Measurements from ENCODE around the gene CADPS2.

The CADPS2 gene

DNA sequence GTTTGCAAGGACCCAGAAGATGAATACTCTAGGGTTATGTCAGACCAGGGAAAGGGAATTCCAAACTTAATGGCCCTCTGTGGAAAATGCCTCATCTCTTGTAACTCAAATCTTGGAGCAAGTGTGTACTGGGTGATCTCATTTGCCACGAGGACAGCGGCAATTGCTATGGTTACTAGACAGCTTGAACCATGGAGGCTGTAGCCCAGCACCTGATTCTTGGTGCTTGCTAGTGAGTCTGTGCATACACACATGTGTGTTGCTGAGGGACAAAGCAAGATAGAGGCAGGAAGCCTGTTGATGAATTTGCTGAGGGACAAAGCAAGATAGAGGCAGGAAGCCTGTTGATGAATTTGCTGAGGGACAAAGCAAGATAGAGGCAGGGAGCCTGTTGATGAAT, 523.1 kb downstream of the CADPS2 start:
- TF ChIP-seq, protein P1, sequence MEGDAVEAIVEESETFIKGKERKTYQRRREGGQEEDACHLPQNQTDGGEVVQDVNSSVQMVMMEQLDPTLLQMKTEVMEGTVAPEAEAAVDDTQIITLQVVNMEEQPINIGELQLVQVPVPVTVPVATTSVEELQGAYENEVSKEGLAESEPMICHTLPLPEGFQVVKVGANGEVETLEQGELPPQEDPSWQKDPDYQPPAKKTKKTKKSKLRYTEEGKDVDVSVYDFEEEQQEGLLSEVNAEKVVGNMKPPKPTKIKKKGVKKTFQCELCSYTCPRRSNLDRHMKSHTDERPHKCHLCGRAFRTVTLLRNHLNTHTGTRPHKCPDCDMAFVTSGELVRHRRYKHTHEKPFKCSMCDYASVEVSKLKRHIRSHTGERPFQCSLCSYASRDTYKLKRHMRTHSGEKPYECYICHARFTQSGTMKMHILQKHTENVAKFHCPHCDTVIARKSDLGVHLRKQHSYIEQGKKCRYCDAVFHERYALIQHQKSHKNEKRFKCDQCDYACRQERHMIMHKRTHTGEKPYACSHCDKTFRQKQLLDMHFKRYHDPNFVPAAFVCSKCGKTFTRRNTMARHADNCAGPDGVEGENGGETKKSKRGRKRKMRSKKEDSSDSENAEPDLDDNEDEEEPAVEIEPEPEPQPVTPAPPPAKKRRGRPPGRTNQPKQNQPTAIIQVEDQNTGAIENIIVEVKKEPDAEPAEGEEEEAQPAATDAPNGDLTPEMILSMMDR (IDR thresholded peaks at IDR 0.05; ENCODE audit: low read depth, low read length, missing control alignments): no peak
- Histone ChIP-seq H3K27me3 (replicated peaks) (no peaks in the 10 kb centered on the region), H3K36me3 (replicated peaks) (no peaks in the 10 kb centered on the region), H3K27ac (no peak overlapping the region), H3K4me3 (ENCODE audit: low read depth, low read length) (no peak overlapping the region)
- DNase-seq: no peak
- in situ Hi-C loops (cut with HindIII; ENCODE audit: low pct_ligation_motif_present, low sequenced_read_pairs): no loop called here

DNA sequence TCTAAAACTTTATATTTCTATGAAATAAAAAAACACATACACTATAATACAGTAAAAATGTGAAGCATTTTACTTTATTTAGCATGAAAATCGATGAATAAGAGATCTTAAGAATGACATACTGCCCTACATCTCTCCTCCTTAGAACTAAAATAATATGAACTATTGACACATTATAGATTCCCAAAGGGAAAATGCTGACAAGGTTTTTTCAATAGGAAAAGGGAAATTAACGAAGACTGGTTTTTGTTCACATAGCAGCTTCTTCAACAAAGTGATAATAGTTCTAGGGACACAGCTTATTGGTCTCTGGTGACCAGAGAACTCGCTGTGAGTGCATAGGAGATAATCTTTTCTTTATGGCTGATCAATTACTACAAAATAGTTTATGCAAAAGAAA, 523.8 kb downstream of the CADPS2 start:
- no peak overlapping the region for H3K4me3 ChIP-seq (ENCODE audit: low read depth, low read length)
- H3K27ac ChIP-seq: no peak overlapping the region
- no peaks in the 10 kb centered on the region for H3K27me3 ChIP-seq (replicated peaks)
- in situ Hi-C loops (cut with HindIII; ENCODE audit: low pct_ligation_motif_present, low sequenced_read_pairs): no loop called here
- TF ChIP-seq, protein P1 (IDR thresholded peaks at IDR 0.05; ENCODE audit: low read depth, low read length, missing control alignments): no peak
- H3K36me3 ChIP-seq (replicated peaks): no peaks in the 10 kb centered on the region
- no peak for DNase-seq

DNA sequence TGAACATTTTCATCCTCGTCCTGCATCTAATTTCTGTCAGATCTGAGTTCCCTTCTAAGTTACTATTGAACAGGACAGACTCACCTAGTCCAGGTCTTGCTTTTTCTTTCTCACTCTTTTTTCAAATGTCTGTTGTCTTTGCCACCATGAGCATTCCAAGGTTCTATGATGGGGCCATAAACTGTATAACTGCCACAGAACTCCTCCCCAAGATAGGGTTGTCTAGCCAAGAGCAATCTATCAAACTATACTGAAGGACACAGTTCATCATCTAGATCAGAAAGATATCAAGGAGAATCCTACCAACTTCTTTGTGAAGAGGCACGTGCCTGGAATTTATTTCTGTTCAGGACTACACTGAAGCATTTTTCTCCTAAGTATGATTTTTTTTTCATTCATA, 531.6 kb downstream of the CADPS2 start:
- in situ Hi-C loops (cut with HindIII; ENCODE audit: low pct_ligation_motif_present, low sequenced_read_pairs): no loop called here
- TF ChIP-seq, protein P1 (IDR thresholded peaks at IDR 0.05; ENCODE audit: low read depth, low read length, missing control alignments): no peak
- Histone ChIP-seq H3K27me3 (replicated peaks) (no peaks in the 10 kb centered on the region), H3K36me3 (replicated peaks) (no peaks in the 10 kb centered on the region), H3K27ac (no peak overlapping the region), H3K4me3 (ENCODE audit: low read depth, low read length) (no peak overlapping the region)
- no peak for DNase-seq

DNA sequence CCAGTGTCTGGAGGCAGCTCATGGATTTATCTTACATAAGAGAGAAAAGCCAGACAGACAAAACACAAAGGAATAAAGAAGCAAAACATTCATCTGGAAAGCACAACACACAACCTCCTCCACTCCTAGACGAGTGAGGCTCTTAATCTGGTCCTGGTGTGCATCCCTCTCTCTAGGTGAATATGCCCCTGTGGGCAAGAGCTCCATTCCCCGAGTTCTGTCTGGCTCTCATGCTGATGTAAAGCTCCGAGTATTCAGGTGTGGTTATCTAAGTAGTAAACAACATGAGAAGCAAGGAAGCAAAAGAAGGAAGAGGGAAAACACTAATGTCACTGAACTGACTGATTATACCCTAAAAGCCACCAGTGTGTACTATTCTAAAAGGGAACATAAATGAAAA, 533.8 kb downstream of the CADPS2 start:
- Histone ChIP-seq H3K36me3 (replicated peaks) (no peaks in the 10 kb centered on the region), H3K27ac (no peak overlapping the region), H3K4me3 (ENCODE audit: low read depth, low read length) (no peak overlapping the region), H3K27me3 (replicated peaks) (no peaks in the 10 kb centered on the region)
- in situ Hi-C loops (cut with HindIII; ENCODE audit: low pct_ligation_motif_present, low sequenced_read_pairs): no loop called here
- TF ChIP-seq, protein P1 (IDR thresholded peaks at IDR 0.05; ENCODE audit: low read depth, low read length, missing control alignments): no peak
- DNase-seq: no peak

DNA sequence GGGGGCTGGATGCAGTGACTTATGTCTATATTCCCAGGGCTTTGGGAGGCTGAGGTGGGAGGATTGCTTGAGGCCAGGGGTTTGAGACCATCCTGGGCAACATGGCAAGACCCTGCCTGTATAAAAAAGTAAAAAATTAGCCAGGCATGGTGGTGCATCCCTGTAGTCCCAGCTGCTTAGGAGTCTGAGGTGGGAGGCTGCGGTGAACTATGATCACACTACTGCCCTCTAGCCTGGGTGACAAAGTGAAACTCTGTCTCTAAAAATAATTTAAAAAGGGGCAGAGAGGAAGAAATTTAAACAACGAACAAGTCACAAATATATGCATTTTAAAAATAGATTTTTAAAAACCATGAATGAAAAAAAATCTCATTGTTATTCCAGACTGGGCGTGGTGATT, 535.6 kb downstream of the CADPS2 start:
- H3K36me3 ChIP-seq (replicated peaks): no peaks in the 10 kb centered on the region
- H3K27ac ChIP-seq: no peak overlapping the region
- in situ Hi-C loops (cut with HindIII; ENCODE audit: low pct_ligation_motif_present, low sequenced_read_pairs): no loop called here
- no peak for DNase-seq
- H3K4me3 ChIP-seq (ENCODE audit: low read depth, low read length): no peak overlapping the region
- no peaks in the 10 kb centered on the region for H3K27me3 ChIP-seq (replicated peaks)
- TF ChIP-seq, protein P1 (IDR thresholded peaks at IDR 0.05; ENCODE audit: low read depth, low read length, missing control alignments): no peak

DNA sequence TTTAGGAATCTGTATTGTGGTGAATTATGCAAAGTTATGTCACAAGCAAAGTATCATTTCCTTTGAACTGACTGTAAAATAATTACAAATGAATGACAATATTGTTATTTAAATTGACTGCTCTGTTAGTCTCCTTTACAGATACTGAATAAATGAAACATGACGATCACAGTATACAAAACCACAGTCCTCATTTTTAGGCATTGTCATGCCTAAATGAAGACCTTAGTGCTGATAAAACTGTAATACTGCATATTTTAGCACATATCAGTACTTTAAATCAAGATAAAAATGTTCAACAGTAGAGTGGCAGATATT, 542.0 kb downstream of the CADPS2 start:
- Histone ChIP-seq H3K27ac (no peak overlapping the region), H3K4me3 (ENCODE audit: low read depth, low read length) (no peak overlapping the region), H3K36me3 (replicated peaks) (no peaks in the 10 kb centered on the region), H3K27me3 (replicated peaks) (no peaks in the 10 kb centered on the region)
- DNase-seq: no peak
- in situ Hi-C loops (cut with HindIII; ENCODE audit: low pct_ligation_motif_present, low sequenced_read_pairs): no loop called here
- TF ChIP-seq, protein P1 (IDR thresholded peaks at IDR 0.05; ENCODE audit: low read depth, low read length, missing control alignments): no peak

All from brain microvascular endothelial cell (primary cell).